Activated CD8-positive, alpha-beta memory T cell treated with anti-CD3 and anti-CD28 coated beads for 4 hours (primary cell): ENCODE data around the gene PCNT.
A peak's percentile ranks its signal among the peaks of the same experiment; 100 is the strongest.

Experiments used
- DNase-seq, 2 donors: peaks; one replicate each; pipeline ENCODE4 v3.0.0-alpha.2; 2020; ENCODE audit warnings: low read depth in 2 of 2

PCNT gene

GRCh38 chr21:46409641-46410406, 85.9 kb downstream of the PCNT start:
- no peak for DNase-seq

GRCh38 chr21:46410516-46410915, 86.6 kb downstream of the PCNT start:
- no peak for DNase-seq

- DNase-seq = no peak
Observed at GRCh38 chr21:46411236-46411635, 87.3 kb downstream of the PCNT start.

DNA sequence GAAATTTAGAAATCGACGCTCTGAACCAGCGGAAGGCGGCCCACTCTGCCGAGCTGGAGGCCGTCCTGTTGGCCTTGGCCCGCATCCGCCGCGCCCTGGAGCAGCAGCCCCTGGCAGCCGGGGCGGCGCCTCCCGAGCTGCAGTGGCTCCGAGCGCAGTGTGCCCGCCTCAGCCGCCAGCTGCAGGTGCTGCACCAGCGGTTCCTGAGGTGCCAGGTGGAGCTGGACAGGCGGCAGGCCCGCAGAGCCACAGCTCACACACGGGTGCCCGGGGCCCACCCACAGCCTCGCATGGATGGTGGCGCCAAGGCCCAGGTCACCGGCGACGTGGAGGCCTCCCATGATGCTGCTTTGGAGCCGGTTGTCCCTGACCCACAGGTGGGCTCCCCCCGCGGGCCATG, 87.7 kb downstream of the PCNT start:
- DNase-seq = no peak

GRCh38 chr21:46412521-46413364, 88.8 kb downstream of the PCNT start:
- DNase-seq = no peak

DNA sequence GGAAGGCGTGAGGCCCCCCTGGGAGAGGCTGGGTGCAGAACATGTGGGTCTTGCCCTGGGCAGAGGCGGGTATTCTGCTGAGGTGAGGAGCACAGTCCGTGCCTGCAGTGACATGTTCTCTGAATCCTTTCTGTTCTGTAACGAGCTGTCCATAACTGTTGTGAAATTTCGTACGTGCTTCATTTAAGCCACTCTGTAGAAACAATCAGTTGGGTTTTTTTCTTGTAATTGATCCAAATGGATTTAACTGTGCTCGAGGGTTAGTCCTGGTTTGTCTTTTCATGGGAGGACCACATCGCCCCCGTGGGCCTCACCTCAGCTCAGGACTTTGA, 89.4 kb downstream of the PCNT start:
- DNase-seq = no peak

DNA sequence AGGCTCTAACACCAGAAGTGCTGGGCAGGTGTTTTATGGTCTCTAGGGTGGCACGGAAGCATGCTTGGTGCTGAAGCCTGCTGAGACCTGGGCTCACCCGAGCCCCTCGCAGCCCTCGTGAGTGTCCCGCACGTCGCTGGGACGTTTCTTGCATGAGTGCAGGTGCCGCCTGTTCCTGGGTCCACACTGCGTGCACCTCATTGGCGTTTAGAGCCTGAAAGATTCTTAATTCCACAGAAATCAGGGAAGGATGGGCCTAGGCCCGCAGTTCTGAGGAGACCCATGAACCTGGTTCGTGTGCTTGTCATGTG, 91.0 kb downstream of the PCNT start:
- DNase-seq = no peak

- DNase-seq = no peak
Observed at GRCh38 chr21:46416551-46416950, 92.6 kb downstream of the PCNT start.

- DNase-seq = no peak
Observed at GRCh38 chr21:46418265-46418946, 94.5 kb downstream of the PCNT start.

DNA sequence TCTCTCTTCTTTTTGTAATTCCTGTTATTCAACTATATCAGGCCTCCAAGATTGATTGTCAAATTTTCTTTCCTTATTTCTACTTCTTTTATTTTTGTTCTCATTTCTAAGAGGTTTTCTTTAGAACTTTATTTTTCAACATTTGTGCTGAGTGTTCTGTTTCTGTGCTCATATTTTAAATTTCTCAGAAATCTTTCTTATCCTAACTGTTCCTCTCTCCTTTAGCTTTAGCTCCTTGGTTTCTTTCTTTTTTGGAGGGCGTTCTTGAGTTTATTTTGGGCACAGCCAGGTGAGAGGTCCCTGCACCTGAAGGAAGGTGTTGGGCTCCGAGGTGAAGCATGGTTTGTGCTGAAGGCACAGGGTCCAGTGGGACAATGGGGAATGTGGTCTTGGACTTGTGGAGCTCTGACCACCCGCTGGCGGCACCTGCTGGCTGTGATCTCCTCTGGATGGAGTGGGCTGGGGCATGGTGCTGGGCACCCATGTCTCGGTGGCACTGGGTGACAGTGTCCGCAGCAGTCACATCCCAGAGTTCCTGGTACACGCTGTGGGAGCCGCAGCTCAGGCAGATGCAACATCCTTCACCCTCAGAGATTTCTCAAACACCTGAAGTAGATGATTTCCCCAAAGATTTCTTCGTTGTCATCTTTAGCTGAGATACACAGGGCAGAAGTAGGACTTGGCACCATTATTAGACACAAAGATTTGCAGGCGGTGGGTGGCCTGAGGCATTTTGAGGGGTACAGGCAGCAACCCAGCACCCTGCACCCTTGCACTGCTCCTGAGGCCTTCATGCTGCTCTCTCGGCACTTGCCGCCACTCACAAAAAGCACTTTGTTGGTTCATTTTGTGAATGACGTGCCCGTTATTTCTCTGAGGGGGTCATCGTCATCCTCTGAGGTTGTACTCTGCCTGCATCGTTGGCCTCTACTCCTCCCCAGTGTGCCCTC, 96.6 kb downstream of the PCNT start:
- no peak for DNase-seq

DNA sequence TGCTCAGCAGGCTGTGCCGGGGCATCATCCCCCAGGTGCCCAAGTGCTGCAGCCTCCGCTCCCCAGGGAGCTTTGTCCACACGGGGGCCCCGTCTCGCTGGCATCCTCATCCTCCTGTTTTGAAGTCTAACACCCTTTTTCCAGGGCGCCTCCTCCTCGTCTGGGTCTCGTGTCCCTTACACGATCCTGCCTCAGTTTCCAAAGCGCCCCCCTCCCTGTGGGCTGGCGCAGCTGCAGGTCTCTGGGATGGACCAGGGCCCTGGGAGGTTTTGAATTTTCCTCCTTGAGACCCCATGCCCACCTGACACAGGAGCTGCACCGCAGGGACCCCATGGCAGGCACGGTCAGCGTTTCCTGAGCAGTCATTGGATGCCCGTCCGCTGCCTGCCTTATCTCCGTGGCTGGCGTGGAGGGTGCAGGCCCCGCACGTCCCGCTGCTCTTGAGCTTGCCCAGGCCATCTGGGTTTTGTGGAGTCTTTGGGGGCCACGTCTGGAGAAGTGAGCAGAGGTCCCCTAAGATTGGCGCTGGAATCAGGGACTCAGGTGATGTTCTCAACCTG, 97.3 kb downstream of the PCNT start:
- no peak for DNase-seq

DNA sequence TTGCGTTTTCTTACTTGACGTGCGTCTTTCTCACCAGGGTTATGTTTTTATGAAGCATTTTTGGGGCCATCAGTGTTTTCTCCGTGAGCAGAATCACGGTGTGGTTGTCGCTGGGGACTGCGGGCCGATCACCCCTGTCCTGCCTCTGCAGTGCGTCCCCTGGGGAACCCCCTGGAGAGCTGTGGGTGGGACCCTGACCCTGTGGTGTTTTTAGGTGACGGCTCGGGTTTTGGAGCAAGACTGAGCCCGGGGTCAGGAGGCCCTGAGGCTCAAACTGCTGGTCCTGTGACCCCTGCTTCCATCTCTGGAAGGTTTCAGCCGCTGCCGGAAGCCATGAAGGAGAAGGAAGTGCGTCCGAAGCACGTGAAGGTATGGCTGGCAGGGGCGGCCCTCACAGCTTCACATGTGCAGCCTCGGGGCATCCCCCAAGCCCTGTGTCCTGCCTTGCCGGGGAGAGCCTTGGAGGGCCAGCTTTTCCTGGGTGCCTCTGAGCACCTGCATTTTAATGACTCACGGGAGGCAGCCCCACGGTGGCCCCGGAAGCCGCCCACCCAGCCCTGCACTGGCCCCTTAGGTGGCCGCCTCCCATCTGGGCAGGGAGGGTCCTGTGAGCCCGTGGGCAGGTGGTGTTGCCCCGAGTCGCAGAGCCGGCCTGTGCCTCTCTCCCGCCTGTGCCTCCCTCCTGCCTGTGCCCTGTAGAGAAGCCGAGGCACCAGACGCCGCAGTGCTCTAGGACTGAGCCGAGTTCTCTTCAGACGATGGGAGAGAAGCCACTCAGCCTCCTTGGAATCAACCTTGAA, 98.0 kb downstream of the PCNT start:
- DNase-seq = no peak

DNA sequence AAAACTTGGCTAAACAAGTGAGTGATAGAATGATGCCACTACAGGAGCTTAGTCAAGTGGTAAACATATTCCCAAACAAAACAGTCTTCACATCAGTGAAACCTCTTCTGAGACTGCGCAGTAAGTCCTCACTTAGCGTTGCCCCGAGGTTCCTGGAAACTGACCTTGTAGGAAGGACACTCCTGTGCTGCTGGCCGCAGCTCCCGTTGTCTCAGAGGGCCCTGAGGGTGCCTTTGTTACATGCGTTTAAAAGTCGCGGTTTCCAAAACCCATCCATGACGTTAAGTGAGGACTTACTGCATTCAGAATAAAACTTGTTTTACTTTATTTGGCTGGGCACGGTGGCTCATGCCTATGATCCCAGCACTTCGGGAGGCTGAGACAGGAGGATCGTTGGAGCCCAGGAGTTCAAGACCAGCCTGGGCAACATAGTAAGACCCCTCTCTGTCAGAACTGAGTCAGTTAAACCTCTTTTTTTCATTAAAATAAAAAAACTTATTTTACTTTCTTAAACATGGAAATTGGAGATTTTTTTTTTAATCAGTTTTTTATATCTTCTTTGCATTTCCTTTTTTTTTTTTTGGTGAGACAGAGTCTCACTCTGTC, 98.8 kb downstream of the PCNT start:
- DNase-seq = no peak

GRCh38 chr21:46423546-46424038, 99.6 kb downstream of the PCNT start:
- no peak for DNase-seq

DNA sequence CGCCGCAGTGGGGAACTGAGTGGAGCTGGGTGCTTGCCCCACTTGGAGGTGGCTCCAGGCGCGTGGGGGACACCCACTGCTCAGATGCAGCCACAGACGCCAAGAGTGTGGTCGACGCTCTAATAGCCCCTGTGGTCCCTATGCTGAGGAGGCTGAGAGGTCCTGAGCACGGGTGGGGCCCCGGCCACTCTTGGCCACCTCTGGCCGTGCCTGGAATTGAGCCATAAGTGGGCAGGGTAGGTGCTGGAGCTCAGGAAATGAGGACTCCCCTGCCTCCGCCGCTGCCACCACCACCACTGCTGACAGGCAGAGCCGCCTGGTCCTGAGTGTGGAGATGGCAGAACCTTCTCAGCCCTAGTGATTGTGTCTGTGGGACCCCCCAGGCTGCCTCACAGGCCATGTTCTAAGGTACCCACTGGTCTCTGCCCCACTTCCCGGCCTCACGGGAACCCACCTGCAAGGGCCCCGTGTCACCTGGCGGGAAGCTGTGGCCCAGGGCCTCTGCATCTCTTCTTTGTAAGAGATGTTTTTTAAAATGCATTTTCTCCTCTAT, 100.2 kb downstream of the PCNT start:
- DNase-seq = no peak

GRCh38 chr21:46424621-46425020, 100.7 kb downstream of the PCNT start:
- no peak for DNase-seq

DNA sequence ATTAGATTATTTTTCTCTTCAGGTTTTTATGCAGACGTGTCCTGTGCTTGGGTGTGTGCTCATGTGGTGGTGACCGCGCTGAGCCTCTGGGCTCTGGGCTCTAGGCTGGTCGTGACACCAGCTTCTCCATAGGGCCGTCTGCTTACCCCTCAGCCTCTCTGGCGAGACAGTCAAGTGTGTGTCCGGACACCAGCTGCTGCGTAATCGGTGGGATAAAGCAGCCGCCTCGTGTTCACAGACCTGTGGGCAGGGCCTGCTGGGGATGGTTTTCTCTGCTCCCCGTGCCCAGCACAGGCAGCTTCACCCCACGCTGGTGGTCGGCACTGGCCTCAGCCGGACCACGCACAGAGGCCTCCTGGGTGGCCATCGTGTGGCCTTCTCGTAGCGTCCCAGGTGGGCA, 101.1 kb downstream of the PCNT start:
- DNase-seq = no peak

GRCh38 chr21:46425571-46425970, 101.6 kb downstream of the PCNT start:
- peak; percentile 17 to 47 for DNase-seq

GRCh38 chr21:46426313-46427046, 102.5 kb downstream of the PCNT start:
- no peak for DNase-seq
